OCI-M2 (cell line): ENCODE measurements around the gene DERA.

Experiments used
- DNase-seq: peaks from one replicate; lab custom pipeline; 2025; ENCODE audit not compliant: unreplicated experiment; lab: John Stamatoyannopoulos, UW

Gene DERA

DNA sequence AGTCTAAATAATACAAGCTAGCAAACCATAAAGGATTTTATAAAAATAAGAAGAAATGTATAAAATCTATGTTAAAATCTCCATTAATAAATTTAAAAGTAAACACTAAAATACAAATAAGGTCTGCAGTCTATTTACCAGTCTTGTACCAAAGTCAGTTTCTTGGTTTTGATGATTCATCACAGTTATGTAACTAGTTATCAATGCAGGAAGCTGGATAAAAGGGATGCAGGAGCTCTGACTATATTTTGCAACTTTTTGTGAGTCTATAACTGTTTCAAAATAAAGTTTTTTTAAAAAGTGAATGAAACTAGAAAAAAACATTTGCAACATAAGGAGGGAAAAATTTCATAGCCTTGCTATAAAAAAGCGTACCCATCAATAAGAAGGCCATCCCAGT lies 151.5 kb downstream of the DERA start:
- no peak for DNase-seq

DNA sequence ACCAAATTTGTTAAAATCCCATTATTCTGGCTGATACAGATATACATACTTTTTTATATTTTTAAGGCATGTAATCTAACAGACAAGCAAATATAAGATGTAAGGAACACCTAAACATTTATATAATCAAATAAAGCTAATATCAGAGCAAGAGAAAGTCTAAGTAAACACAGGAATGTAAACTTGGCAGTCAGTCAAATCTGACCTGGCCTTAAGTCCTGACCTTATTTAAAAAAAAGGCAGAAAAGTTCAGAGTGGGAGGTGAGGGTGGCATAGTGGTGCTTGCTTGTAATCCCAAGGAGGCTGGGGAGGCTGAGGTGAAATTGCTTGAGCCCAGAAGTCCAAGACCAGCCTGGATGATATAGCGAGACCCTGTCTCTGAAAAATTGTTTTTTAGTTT lies 152.6 kb downstream of the DERA start:
- no peak for DNase-seq

DNA sequence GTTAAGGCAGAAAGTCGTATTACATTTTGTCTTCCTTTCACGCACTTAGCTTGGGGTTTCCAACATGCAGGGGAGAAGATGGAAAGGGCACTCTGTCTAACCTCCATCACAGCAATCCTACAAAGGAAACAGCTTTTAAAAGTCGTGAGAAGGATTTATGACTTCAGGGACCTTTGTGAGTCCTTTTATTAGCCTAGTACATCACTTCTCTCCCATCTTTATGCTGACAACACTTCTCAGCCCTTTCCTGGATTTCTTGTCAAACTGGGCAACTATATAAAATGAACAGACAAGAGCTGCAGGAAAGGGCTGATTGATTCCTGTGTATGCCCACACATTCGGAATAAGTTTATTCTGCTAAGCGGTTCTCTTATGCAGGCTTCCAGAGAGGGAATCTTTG lies 159.0 kb downstream of the DERA start:
- DNase-seq = no peak

DNA sequence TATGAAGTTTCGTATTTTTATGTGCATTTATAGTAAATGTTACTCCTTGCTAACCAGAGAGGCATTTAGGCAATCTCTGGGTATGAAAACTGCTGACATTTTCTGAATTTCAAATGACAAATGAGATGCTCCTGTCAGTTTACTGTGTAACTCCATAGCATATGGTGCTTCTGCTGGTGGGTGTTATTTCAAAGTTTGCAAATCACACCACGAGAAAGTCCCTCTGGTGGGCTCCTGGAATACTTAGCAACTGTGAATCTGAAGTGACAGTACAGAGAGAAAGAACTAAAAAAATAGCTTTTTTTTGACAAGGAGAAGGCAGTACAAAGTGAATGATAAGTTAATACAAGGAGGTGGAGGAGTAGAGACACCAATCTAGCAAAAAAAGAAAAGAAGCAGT lies 161.5 kb downstream of the DERA start:
- DNase-seq = no peak

DNA sequence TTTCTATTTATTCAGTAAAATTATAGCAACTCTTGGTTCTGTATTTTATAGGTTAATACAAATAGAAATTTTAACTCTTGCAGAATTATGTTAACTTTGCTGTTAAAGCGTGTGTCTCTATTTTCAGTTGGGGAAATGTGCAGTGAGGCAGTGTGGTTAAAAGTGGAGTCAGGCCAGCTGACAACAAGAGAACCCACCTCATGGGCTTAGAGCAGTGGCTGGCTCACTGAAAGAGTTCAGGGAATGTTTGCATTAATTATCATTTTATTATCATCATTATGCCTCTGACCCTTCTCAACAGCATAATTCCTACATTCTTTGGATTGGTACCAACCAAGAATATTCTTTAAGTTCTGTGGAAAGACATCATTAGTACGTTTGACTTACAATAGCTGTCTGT lies 163.8 kb downstream of the DERA start:
- no peak for DNase-seq

DNA sequence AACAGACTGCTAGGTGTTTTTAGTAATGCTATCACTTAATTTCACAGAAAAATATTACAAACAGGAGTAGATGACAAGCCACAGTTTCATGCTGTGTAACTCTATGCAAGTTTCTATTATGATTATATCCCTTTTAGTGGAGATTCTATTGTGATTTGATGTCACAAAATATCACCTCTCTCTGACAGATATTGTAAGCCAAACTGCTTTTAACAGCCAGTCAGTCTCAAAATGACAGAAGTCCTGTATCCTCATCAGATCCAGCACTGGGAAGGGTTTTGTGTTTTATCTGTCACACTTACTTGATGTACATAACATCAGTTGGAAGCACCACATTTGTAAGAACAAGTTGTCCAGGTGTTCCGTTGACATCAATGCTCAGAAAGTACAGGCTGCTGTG lies 164.8 kb downstream of the DERA start:
- no peak for DNase-seq

DNA sequence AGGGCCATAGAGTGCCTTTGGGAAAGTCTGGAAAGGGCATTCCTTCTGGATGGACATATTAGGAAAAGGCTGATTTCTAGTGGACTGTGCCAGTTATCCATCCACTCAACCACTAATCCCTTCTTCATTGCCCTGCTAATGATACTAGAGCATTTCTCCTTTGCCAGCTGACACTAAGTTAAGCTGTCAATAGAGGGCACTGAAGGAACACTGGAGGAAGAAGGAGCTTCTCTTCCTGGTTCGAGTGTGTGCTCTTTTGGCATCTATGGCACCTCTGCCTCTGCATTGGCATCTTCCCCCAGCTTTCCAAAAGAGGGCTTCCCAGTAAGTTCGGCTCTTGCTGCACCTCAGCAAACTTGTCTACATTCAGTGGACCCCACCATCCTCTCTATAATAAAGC lies 165.4 kb downstream of the DERA start:
- DNase-seq = no peak

DNA sequence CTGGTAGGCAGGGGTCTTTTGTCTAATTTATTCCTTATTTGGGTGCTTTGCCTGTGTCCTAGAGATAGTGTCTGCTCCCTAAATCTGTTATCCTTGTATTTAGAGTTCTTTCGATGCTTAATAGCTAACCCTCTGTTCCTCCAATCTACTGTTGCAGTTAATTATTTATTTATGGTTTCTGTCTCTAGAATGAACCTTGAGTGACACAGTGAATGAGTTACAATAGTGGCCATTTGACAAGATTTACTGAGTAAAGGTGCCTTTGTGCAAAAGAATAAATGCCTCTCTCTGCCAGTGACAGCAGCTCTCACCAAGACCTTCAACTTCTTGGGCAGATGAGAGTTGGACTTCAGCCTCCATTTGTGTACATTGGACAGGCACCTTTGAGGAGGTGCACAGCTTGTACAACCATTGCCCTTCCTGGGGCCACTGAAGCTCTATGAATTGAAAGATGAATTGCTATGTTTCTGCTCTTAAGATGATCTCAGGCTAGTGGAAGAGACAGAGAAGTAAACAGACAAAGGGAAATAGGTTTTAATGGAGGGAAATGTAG lies 165.9 kb downstream of the DERA start:
- DNase-seq = no peak

DNA sequence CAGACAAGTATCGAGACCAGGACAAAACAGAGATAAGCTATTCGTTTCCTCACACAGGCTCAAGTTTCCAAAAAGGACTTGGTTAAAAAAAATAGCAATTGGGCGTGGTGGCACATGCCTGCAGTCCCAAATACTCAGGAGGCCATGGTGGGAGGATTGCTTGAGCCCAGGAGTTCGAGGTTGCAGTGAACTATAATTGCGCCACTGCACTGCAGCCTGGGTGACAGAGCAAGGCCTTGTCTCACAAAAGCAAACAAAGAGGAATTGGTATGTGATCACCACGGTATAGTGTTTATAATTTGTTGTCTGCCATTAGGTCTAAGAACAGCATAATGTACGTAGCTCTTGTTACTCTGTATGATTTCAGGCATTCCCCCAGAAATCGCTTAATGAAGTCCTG lies 175.3 kb downstream of the DERA start:
- no peak for DNase-seq

DNA sequence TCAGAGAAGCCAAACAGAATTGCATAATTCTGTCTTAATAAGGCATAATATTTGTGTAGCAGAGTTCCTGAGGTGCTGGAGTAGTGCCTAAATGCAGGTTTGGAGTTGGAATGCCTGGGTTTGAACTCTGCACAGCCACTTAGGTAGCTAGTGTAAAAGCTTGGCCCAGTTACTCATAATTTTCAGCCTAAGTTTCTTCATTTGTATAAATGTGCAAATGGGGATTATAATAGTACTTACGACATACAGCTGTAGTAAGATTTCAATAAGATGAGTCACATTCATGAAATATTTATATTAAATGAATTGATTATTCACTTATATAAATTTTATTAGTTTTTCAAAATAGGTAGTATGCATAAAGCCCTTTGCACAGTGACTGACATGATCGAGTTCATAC lies 175.8 kb downstream of the DERA start:
- no peak for DNase-seq
